Muscle of arm (tissue), 14 donors: Measurements from ENCODE around the gene ZBTB11. TPM values are rescaled to one million over a fixed set of nuclear protein-coding genes. Genes with fewer than 3 reads are reported as not detected.
"Not testable (repeated sequence)": the region's sequence is repeated elsewhere in the genome, so short reads cannot be mapped to it uniquely, and the experiment has no call there.

Source experiments
- DNase-seq: peaks from one replicate; pipeline ENCODE4 v3.0.0-alpha.2; 2013
- long read RNA-seq, 11 donors: transcript quantifications; one replicate each; lab custom pipeline, GENCODE V29; 2026
- polyA plus RNA-seq, 12 donors: library from polyadenylated mRNA; unstranded; fragments of 120-200 nt; gene quantifications; one replicate each; pipeline ENCODE4 v1.2.1, GENCODE V29; 2013; ENCODE audit not compliant: insufficient read length in 12 of 12

Gene ZBTB11
- polyA plus RNA-seq: 10 to 100 TPM in 11 of 12 donors, not detected in 1; 12.7 to 21.4 (median 16.9) TPM
- long read RNA-seq, donor 1: 0 reads
- long read RNA-seq, donor 2, full-length matches to known transcripts: 2 of 2 reads
- long read RNA-seq, donor 2, partial matches to known transcripts: 0 of 2 reads
- long read RNA-seq, donor 2, other reads (novel, unspliced or antisense): 0 of 2 reads
- long read RNA-seq, donor 3, full-length matches to known transcripts: 1 of 1 reads
- long read RNA-seq, donor 3, partial matches to known transcripts: 0 of 1 reads
- long read RNA-seq, donor 3, other reads (novel, unspliced or antisense): 0 of 1 reads
- long read RNA-seq, donor 4, full-length matches to known transcripts: 1 of 1 reads
- long read RNA-seq, donor 4, partial matches to known transcripts: 0 of 1 reads
- long read RNA-seq, donor 4, other reads (novel, unspliced or antisense): 0 of 1 reads
- long read RNA-seq, donor 5, full-length matches to known transcripts: 5 of 5 reads
- long read RNA-seq, donor 5, partial matches to known transcripts: 0 of 5 reads
- long read RNA-seq, donor 5, other reads (novel, unspliced or antisense): 0 of 5 reads
- long read RNA-seq, donor 6, full-length matches to known transcripts: 1 of 1 reads
- long read RNA-seq, donor 6, partial matches to known transcripts: 0 of 1 reads
- long read RNA-seq, donor 6, other reads (novel, unspliced or antisense): 0 of 1 reads
- long read RNA-seq, donor 7, full-length matches to known transcripts: 3 of 3 reads
- long read RNA-seq, donor 7, partial matches to known transcripts: 0 of 3 reads
- long read RNA-seq, donor 7, other reads (novel, unspliced or antisense): 0 of 3 reads
- long read RNA-seq, donor 8, full-length matches to known transcripts: 2 of 2 reads
- long read RNA-seq, donor 8, partial matches to known transcripts: 0 of 2 reads
- long read RNA-seq, donor 8, other reads (novel, unspliced or antisense): 0 of 2 reads
- long read RNA-seq, donor 9, partial matches to known transcripts: 0 of 1 reads
- long read RNA-seq, donor 9, other reads (novel, unspliced or antisense): 0 of 1 reads
- long read RNA-seq, donor 10, full-length matches to known transcripts: 3 of 3 reads
- long read RNA-seq, donor 10, partial matches to known transcripts: 0 of 3 reads
- long read RNA-seq, donor 10, other reads (novel, unspliced or antisense): 0 of 3 reads
- long read RNA-seq, donor 11, full-length matches to known transcripts: 2 of 2 reads
- long read RNA-seq, donor 11, partial matches to known transcripts: 0 of 2 reads
- long read RNA-seq, donor 11, other reads (novel, unspliced or antisense): 0 of 2 reads

GRCh38 chr3:101676765-101677435, at the start of gene ZBTB11:
Gene ZBTB11, minus strand, starts transcription at chr3:101677132. Its CDS starts 218 bp downstream, at chr3:101676914.
- DNase-seq: peak; percentile 100

GRCh38 chr3:101725890-101726275, 49.0 kb upstream of the ZBTB11 start:
- no peak for DNase-seq

GRCh38 chr3:101725194-101725889, 48.4 kb upstream of the ZBTB11 start:
- peak; percentile 34 for DNase-seq

- peak; percentile 94 for DNase-seq
These were observed 47.6 kb upstream of the ZBTB11 start, which contains the start of gene CEP97 for GRCh38 chr3:101724329-101725193. Gene CEP97, plus strand, starts transcription at chr3:101724614. Its CDS starts 63 bp downstream, at chr3:101724677.

- DNase-seq: no peak
These were observed 45.7 kb upstream of the ZBTB11 start for GRCh38 chr3:101722394-101723173.

GRCh38 chr3:101720851-101721840, 44.2 kb upstream of the ZBTB11 start:
- no peak for DNase-seq

GRCh38 chr3:101719604-101720185, 42.8 kb upstream of the ZBTB11 start:
- no peak for DNase-seq

- DNase-seq: no peak
These were observed 41.5 kb upstream of the ZBTB11 start for GRCh38 chr3:101718455-101718854.

GRCh38 chr3:101709126-101709525, 32.2 kb upstream of the ZBTB11 start:
- DNase-seq: no peak

- not testable (repeated sequence) for DNase-seq
These were observed 27.7 kb upstream of the ZBTB11 start for GRCh38 chr3:101704639-101705038.

- no peak for DNase-seq
These were observed 26.2 kb upstream of the ZBTB11 start for GRCh38 chr3:101703169-101703568.

GRCh38 chr3:101702726-101703125, 25.8 kb upstream of the ZBTB11 start:
- DNase-seq: no peak

GRCh38 chr3:101701696-101702634, 25.0 kb upstream of the ZBTB11 start:
- DNase-seq: no peak

- DNase-seq: no peak
These were observed 18.9 kb upstream of the ZBTB11 start for GRCh38 chr3:101695779-101696372.

GRCh38 chr3:101694836-101695235, 17.9 kb upstream of the ZBTB11 start:
- not testable (repeated sequence) for DNase-seq
